Keratinocyte (primary cell): Measurements from ENCODE around the gene TMX3. TPM values are rescaled to one million over a fixed set of nuclear protein-coding genes. Genes with fewer than 3 reads are reported as not detected.

Source experiments
- DNase-seq: peaks from one replicate; pipeline ENCODE4 v3.0.0-alpha.2; 2011; ENCODE audit warnings: low read depth, missing footprints, low spot score
- FAIRE-seq: peaks from 2 replicates; lab custom pipeline; 2011; peaks lifted over from hg19 to GRCh38; lab: Jason Lieb, UNC
- H2AFZ ChIP-seq: 2 replicates; pipeline ENCODE4 v1.6.0; 2012; ENCODE audit warnings: low read length, control low read depth, inconsistent platforms; ENCODE audit not compliant: control insufficient read depth
- H3K27ac ChIP-seq: 2 replicates; pipeline ENCODE4 v1.5.1; 2011; ENCODE audit warnings: low read length; ENCODE audit not compliant: control insufficient read depth, insufficient read depth
- H3K27me3 ChIP-seq: 3 replicates; pipeline ENCODE4 v1.6.0; 2011; ENCODE audit warnings: low read length; ENCODE audit not compliant: control insufficient read depth, insufficient read depth; ENCODE audit errors: extremely low read depth
- H3K36me3 ChIP-seq, 2 experiments: 2 replicates in 1 of 2; 3 replicates in 1 of 2; pipeline ENCODE4 v1.5.1; 2011; ENCODE audit warnings: low read length in 2 of 2, mild to moderate bottlenecking in 1 of 2; ENCODE audit not compliant: control insufficient read depth in 2 of 2, insufficient read depth in 2 of 2; ENCODE audit errors: extremely low read depth in 1 of 2
- H3K4me1 ChIP-seq: 3 replicates; pipeline ENCODE4 v1.5.1; 2011; ENCODE audit warnings: low read length; ENCODE audit not compliant: control insufficient read depth, insufficient read depth; ENCODE audit errors: extremely low read depth
- H3K4me2 ChIP-seq: 3 replicates; pipeline ENCODE4 v1.6.0; 2011; ENCODE audit warnings: low read depth, low read length; ENCODE audit not compliant: control insufficient read depth, insufficient read depth; ENCODE audit errors: extremely low read depth
- H3K4me3 ChIP-seq, 3 experiments: fragments of 200-600 bp in 1 of 3; sonication (generic) in 1 of 3; 2 replicates in 2 of 3; 3 replicates in 1 of 3; pipeline ENCODE4 v1.5.1; 2011 to 2016; ENCODE audit warnings: low read length in 3 of 3, mild to moderate bottlenecking in 3 of 3, control low read depth in 2 of 3, inconsistent platforms in 1 of 3, low read depth in 1 of 3, mixed read lengths in 1 of 3, mixed run types in 1 of 3, moderate library complexity in 1 of 3; ENCODE audit not compliant: control insufficient read depth in 2 of 3, insufficient read depth in 2 of 3; ENCODE audit errors: extremely low read depth in 1 of 3
- H3K79me2 ChIP-seq: 2 replicates; pipeline ENCODE4 v1.6.0; 2012; ENCODE audit warnings: low read length; ENCODE audit not compliant: control insufficient read depth, insufficient read depth
- H3K9ac ChIP-seq: 3 replicates; pipeline ENCODE4 v1.6.0; 2011; ENCODE audit warnings: low read length; ENCODE audit not compliant: control insufficient read depth, insufficient read depth; ENCODE audit errors: extremely low read depth
- H3K9me1 ChIP-seq: 3 replicates; pipeline ENCODE4 v1.6.0; 2011; ENCODE audit warnings: low read length; ENCODE audit not compliant: control insufficient read depth, insufficient read depth; ENCODE audit errors: extremely low read depth
- H3K9me3 ChIP-seq: 2 replicates; pipeline ENCODE4 v1.5.1; 2012; ENCODE audit warnings: low read depth, low read length; ENCODE audit not compliant: control insufficient read depth
- H4K20me1 ChIP-seq: 3 replicates; pipeline ENCODE4 v1.6.0; 2011; ENCODE audit warnings: low read length; ENCODE audit not compliant: control insufficient read depth, insufficient read depth; ENCODE audit errors: extremely low read depth
- CTCF ChIP-seq, 3 experiments: IDR thresholded peaks in 1 of 3; conservative IDR thresholded peaks in 1 of 3; optimal IDR thresholded peaks in 1 of 3; 2 replicates in 2 of 3; 3 replicates in 1 of 3; pipeline versions ENCODE3 to v1.5.1; 2011; ENCODE audit warnings: low read length in 3 of 3, mild to moderate bottlenecking in 3 of 3, moderate library complexity in 2 of 3, control low read depth in 1 of 3, inconsistent platforms in 1 of 3; ENCODE audit not compliant: insufficient read depth in 2 of 3; ENCODE audit errors: extremely low read depth in 1 of 3
- EZH2 ChIP-seq: IDR thresholded peaks from one replicate; pipeline ENCODE4 v1.6.1; 2012; ENCODE audit warnings: inconsistent platforms, mild to moderate bottlenecking, low read length, moderate library complexity
- dilution Hi-C: fragments of 300-500 bp; cut with MboI; formaldehyde crosslinking; loops from one replicate; pipeline ENCODE4 v1.7.0; 2020; ENCODE audit warnings: low sequenced_read_pairs; ENCODE audit not compliant: extremely low pct_ligation_motif_present
- polyA plus RNA-seq, 5 experiments: library from polyadenylated mRNA; depleted of rRNA in 3 of 5; stranded (reverse) in 3 of 5; stranded (forward) in 1 of 5; unstranded in 1 of 5; fragments of >200 nt; gene quantifications; 1 replicate in 1 of 5; 2 replicates in 3 of 5; 3 replicates in 1 of 5; pipeline versions ENCODE4 v1.2.1 to v1.2.3, GENCODE V29; 2011 to 2012; ENCODE audit warnings: missing spikeins in 2 of 5, low read depth in 1 of 5, low replicate concordance in 1 of 5

Gene TMX3
- polyA plus RNA-seq, 1 donor (not counting 4 experiments of a cell fraction or from before 2014, with no cell fraction given) = 55.5 TPM

- H3K9me3 ChIP-seq = no peaks in the 10 kb centered on the region
- H3K79me2 ChIP-seq = no peaks in the 10 kb centered on the region
- H3K27ac ChIP-seq = no peak overlapping the region
- H3K4me1 ChIP-seq = no peaks in the 10 kb centered on the region
- no peaks in the 10 kb centered on the region for H4K20me1 ChIP-seq
- TF ChIP-seq EZH2 (no peak), CTCF (optimal IDR thresholded peaks at IDR 0.05 in 1 of 3, IDR thresholded peaks at IDR 0.05 in 1 of 3, conservative IDR thresholded peaks at IDR 0.05 in 1 of 3; ENCODE audit: extremely low read depth in 1 of 3, insufficient read depth in 2 of 3, low read length in 3 of 3) (no peak)
- H3K36me3 ChIP-seq = peaks cover 9 to 20% of the 10 kb centered on the region in 2 experiments
- H3K9ac ChIP-seq = no peak overlapping the region
- H3K4me2 ChIP-seq = no peak overlapping the region
- no peak overlapping the region for H3K4me3 ChIP-seq
- H3K9me1 ChIP-seq = no peaks in the 10 kb centered on the region
- FAIRE-seq (no peak), DNase-seq (no peak)
- dilution Hi-C loops = no loop called here
- no peaks in the 10 kb centered on the region for H3K27me3 ChIP-seq
- no peak overlapping the region for H2AFZ ChIP-seq
Observed at GRCh38 chr18:68694316-68694715, 20.6 kb downstream of the TMX3 start.

- Histone ChIP-seq H4K20me1 (no peaks in the 10 kb centered on the region), H3K9ac (no peak overlapping the region), H2AFZ (no peak overlapping the region), H3K27ac (no peak overlapping the region), H3K27me3 (no peaks in the 10 kb centered on the region), H3K9me3 (no peaks in the 10 kb centered on the region), H3K4me2 (no peak overlapping the region), H3K79me2 (no peaks in the 10 kb centered on the region), H3K9me1 (no peaks in the 10 kb centered on the region), H3K4me3 (no peak overlapping the region), H3K36me3 (peaks cover 9 to 20% of the 10 kb centered on the region in 2 experiments), H3K4me1 (no peaks in the 10 kb centered on the region)
- dilution Hi-C loops = no loop called here
- TF ChIP-seq CTCF (optimal IDR thresholded peaks at IDR 0.05 in 1 of 3, IDR thresholded peaks at IDR 0.05 in 1 of 3, conservative IDR thresholded peaks at IDR 0.05 in 1 of 3; ENCODE audit: extremely low read depth in 1 of 3, insufficient read depth in 2 of 3, low read length in 3 of 3) = no peak
- no peak for TF ChIP-seq EZH2
- FAIRE-seq (no peak), DNase-seq (no peak)
Observed at GRCh38 chr18:68693091-68693815, 21.7 kb downstream of the TMX3 start.
